ENCODE data around the gene KLHL20.
"Not testable (repeated sequence)": the region's sequence is repeated elsewhere in the genome, so short reads cannot be mapped to it uniquely, and the experiment has no call there.

KLHL20 gene

DNA sequence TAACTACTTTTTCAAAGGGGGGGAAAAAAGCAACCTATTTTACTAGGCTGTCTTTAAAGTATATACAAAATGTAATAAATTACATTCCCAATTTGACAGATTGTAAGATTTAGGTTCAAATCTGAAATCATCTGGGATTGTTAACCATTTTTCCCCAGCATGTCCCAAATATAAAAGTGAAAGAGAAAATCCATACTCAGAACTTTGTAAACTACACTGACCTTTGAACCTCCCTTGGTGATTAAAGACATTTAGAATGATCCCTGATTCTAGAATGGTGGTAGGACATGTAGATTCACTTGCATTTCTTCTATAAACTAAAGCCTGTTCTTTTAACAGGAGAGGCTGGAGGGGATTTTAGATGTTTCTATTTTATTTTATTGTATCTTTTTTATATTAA, 39.0 kb downstream of the KLHL20 start:
- DNase-seq, result no peak

GRCh38 chr1:173757666-173758065, 42.9 kb downstream of the KLHL20 start:
- no peak for DNase-seq

- no peak for DNase-seq
These were observed 43.3 kb downstream of the KLHL20 start for GRCh38 chr1:173758110-173758509.

GRCh38 chr1:173758980-173759379, 44.2 kb downstream of the KLHL20 start:
- no peak for DNase-seq

- DNase-seq, result not testable (repeated sequence)
These were observed 49.5 kb downstream of the KLHL20 start for GRCh38 chr1:173764331-173764730.

GRCh38 chr1:173768206-173768605, 53.4 kb downstream of the KLHL20 start:
- no peak for DNase-seq

DNA sequence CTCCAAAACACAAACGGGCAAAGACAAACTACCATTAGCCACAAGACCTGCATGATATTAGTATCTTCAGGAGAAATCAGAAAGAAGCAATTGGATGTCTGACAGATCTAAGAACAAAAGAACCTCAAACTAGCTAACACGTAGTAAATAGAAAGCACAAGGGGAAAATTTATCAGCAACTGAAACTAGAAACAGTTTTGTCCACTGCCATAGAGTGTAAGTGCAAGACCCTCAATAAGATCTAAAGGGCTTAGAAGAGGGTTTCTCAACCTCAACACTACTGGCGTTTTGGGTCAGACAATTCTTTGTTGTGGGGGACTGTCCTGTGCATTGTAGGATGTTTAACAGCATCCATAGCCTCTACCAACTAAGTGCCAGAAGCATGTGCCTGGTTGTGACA, 54.0 kb downstream of the KLHL20 start:
- DNase-seq, result no peak

GRCh38 chr1:173770330-173770729, 55.5 kb downstream of the KLHL20 start:
- DNase-seq, result not testable (repeated sequence)

- no peak for DNase-seq
These were observed 56.8 kb downstream of the KLHL20 start for GRCh38 chr1:173771560-173771959.

GRCh38 chr1:173775578-173776226, 60.9 kb downstream of the KLHL20 start:
- no peak for DNase-seq

DNA sequence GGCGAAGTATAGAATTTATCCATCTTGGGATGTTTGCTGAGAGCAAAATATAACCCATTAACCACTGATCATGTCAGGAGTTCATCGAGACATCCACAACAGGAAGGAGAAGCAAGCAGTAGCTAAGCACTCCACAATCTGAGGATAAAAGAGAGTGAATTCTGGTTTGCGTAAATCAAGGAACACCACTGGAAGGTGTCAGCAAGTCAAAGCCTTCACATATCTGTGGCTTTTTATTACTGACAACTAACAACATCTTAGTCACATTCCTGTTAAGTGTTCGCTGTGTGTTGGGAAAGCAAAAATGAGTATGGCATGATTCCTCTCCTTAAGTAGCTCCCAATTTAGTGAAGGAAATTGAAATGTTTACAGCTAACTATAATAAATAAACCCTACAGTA, 65.2 kb downstream of the KLHL20 start:
- DNase-seq, result no peak

DNA sequence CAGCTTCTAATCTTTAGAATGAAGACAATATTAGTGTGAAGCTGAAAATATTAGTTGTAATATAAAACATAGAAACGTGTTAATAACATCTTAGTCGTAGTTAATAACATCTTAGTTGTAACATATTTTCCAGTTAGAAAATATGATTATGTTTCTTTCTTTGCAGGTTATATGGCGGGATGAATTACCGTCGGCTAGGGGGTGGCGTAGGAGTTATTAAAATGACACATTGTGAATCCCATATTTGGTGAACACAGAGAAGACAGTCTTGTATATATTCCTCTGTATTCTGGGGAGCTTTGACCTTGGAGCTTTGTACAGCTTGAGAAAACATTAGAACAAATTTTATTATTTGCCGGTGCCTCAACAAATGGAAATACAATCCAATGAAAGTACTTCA, 70.2 kb downstream of the KLHL20 start:
- no peak for DNase-seq

- DNase-seq, result no peak
These were observed 75.1 kb downstream of the KLHL20 start for GRCh38 chr1:173789841-173790240.

DNA sequence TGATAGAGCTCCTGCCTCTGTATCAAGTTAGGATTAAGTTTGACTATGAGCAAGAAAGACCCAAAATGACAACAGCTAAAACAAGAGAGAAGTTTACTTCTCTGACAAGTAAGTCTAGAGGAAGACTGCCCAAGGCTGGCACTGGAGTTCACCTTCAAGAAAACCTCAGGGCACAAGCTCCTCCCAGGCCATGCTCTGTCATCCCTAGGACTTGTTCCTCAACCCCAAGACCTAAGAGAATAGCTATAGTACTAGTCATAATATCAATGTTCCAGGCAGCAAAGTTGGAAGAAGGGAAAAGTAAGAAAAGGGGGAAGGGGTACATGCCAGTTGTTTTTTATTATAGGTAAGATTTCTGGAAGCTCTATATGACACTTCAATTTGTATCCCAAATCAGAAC, 83.3 kb downstream of the KLHL20 start:
- no peak for DNase-seq

- DNase-seq, result not testable (repeated sequence)
These were observed 85.2 kb downstream of the KLHL20 start for GRCh38 chr1:173799995-173800394.

DNA sequence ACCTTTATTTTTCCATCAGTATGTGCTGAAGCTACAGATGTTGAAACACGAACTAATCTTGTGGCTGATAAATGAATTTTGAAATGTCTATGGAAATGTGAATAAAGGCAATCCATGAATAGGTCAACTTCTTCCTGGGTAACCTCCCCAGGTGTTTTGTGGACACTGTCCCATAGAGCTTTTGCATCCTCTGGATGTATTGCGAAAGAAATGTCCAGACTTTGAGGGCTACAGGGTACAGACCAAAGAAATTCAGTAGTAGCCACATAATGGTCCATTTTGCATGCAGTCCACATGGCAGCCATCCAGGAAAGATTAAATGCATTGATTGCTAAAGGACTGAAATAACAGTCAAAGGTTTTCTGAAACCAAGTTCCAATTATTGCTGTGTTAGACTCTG, 88.2 kb downstream of the KLHL20 start:
- DNase-seq, result no peak

DNA sequence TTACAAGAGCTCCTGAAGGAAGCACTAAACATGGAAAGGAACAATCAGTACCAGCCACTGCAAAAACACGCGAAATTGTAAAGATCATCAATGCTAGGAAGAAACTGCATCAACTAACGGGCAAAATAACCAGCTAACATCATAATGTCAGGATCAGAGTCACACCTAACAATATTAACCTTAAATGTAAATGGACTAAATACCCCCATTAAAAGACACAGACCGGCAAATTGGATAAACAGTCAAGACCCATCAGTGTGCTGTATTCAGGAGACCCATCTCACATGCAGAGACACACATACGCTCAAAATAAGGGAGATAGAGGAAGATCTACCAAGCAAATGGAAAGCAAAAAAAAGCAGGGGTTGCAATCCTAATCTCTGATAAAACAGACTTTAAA, 98.9 kb downstream of the KLHL20 start:
- not testable (repeated sequence) for DNase-seq

GRCh38 chr1:173818459-173818858, 103.7 kb downstream of the KLHL20 start:
- DNase-seq, result no peak

GRCh38 chr1:173821680-173822079, 106.9 kb downstream of the KLHL20 start:
- DNase-seq, result no peak

DNA sequence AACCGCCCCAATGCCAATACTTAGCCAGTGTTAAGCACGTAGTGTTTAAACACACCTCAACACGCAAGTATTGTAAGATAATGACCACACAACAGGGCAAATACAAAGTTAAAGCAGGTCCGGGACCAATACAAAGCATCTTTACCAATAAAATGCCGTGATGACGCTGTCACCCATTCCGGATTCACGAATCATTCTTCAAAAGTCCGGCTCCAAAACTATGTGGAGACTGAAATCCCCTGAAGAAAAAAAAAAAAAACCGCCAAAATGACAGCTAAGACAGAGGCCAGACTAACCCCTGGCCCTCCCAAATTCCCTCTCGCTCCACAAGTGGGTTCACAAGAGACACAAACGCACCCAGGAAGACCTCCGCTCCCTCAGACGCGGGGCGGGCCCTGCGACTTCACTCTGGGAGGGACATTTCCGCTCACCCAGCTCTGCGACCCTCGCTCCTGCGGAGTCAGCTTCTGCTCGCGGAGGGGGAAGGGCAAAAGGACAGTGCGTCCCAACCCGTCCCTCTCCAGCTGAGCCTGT, 109.1 kb downstream of the KLHL20 start:
- DNase-seq, result peak; percentile 56

- DNase-seq, result peak; percentile 99
These were observed 109.7 kb downstream of the KLHL20 start, which contains the start of the genes CENPL and DARS2 for GRCh38 chr1:173824315-173825081. CENPL (minus strand) TSS chr1:173824883; CDS start chr1:173811299, 13,584 bp downstream. DARS2 (plus strand) TSS chr1:173824673; CDS start chr1:173825230, 557 bp downstream.

DNA sequence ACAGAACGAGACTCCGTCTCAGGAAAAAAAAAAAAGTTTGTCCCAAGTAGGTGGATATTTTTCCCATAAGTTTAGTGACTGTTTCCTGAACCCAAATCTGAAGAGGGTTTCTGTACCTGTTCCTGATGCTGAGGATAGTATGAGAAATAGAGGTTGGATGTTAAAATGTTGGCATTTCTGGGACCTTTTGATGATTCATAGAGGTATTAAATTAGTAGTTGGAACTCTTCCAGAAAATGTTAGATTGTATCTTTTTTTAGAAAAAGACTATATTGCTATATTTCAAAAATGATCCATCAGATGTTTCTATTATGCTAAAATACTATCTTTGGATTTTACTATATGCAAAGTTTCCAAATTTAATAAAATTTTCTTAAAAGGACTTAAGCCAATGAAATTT, 112.8 kb downstream of the KLHL20 start:
- DNase-seq, result no peak

DNA sequence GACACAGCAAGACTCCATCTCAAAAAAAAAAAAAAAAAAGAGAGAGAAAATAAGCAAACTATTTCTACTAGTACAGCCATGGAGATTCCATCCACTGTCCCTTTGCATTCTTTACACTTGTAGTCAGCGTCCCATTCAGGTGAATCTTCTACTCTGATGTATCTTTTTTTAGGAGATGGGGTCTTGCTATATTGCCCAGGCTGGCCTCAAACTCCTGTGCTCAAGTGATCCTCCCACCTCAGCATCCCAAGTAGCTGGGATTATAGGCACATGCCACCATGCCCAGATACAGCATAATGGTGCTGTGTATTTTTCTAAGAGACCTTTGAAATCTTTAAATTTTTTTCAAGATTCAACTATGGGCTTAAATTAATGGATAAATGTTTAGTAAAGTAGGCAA, 118.0 kb downstream of the KLHL20 start:
- no peak for DNase-seq

Data from SIG-M5 (cell line).